ENCODE results near the gene RILPL1.

GRCh38 chr12:123475246-123475703, 58.2 kb downstream of the RILPL1 start:
- TF ChIP-seq POLR2A (IDR thresholded peaks at IDR 0.05) (no peak), CTCF (IDR thresholded peaks at IDR 0.05) (no peak)
